Measurements from ENCODE around the gene MAGI2.

GRCh38 chr7:78736548-78736947, 716.9 kb downstream of the MAGI2 start:
- TF ChIP-seq, protein P1, sequence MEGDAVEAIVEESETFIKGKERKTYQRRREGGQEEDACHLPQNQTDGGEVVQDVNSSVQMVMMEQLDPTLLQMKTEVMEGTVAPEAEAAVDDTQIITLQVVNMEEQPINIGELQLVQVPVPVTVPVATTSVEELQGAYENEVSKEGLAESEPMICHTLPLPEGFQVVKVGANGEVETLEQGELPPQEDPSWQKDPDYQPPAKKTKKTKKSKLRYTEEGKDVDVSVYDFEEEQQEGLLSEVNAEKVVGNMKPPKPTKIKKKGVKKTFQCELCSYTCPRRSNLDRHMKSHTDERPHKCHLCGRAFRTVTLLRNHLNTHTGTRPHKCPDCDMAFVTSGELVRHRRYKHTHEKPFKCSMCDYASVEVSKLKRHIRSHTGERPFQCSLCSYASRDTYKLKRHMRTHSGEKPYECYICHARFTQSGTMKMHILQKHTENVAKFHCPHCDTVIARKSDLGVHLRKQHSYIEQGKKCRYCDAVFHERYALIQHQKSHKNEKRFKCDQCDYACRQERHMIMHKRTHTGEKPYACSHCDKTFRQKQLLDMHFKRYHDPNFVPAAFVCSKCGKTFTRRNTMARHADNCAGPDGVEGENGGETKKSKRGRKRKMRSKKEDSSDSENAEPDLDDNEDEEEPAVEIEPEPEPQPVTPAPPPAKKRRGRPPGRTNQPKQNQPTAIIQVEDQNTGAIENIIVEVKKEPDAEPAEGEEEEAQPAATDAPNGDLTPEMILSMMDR (IDR thresholded peaks at IDR 0.05), result no peak
- TF ChIP-seq POLR2A (IDR thresholded peaks at IDR 0.05) (no peak), EP300 (IDR thresholded peaks at IDR 0.05) (no peak)

Data from ovary (tissue), 3 donors.